ENCODE data around the gene PTCH2. TPM values are rescaled to one million over a fixed set of nuclear protein-coding genes. Genes with fewer than 3 reads are reported as not detected.
A peak's percentile ranks its signal among the peaks of the same experiment; 100 is the strongest.
"Not testable (repeated sequence)": the region's sequence is repeated elsewhere in the genome, so short reads cannot be mapped to it uniquely, and the experiment has no call there.

Gene PTCH2
- total RNA-seq, 1 donor from 2014 or later: 0.82 TPM

- FAIRE-seq (no peak), DNase-seq (ENCODE audit: low spot score in 2 of 2) (no peak)
Measured at GRCh38 chr1:44839576-44839975, 3.5 kb downstream of the PTCH2 start.

- DNase-seq (ENCODE audit: low spot score in 2 of 2): not testable (repeated sequence)
Measured at GRCh38 chr1:44838294-44838693, 4.8 kb downstream of the PTCH2 start.

GRCh38 chr1:44835738-44836675 lies 7.0 kb downstream of the PTCH2 start:
- DNase-seq (ENCODE audit: low spot score in 2 of 2): peak; percentile 60 to 76
- FAIRE-seq: no peak

More at GRCh38 chr1:44838294-44838693, 4.8 kb downstream of the PTCH2 start:
- not testable (repeated sequence) for FAIRE-seq

GRCh38 chr1:44834328-44834727 lies 8.7 kb downstream of the PTCH2 start:
- FAIRE-seq (no peak), DNase-seq (ENCODE audit: low spot score in 2 of 2) (no peak)

- no peak for FAIRE-seq
- no peak for DNase-seq (ENCODE audit: low spot score in 2 of 2)
Measured at GRCh38 chr1:44832056-44832705, 10.9 kb downstream of the PTCH2 start.

- no peak for FAIRE-seq
- DNase-seq (ENCODE audit: low spot score in 2 of 2): no peak
Measured at GRCh38 chr1:44831516-44831915, 11.5 kb downstream of the PTCH2 start.

- DNase-seq (ENCODE audit: low spot score in 2 of 2) (no peak), FAIRE-seq (no peak)
Measured at GRCh38 chr1:44830900-44831304, 12.2 kb downstream of the PTCH2 start.

- DNase-seq (ENCODE audit: low spot score in 2 of 2) (no peak), FAIRE-seq (no peak)
Measured at GRCh38 chr1:44829506-44830384, 13.3 kb downstream of the PTCH2 start.

- no peak for FAIRE-seq
- DNase-seq (ENCODE audit: low spot score in 2 of 2): no peak
Measured at GRCh38 chr1:44828841-44829440, 14.1 kb downstream of the PTCH2 start.

- FAIRE-seq: no peak
- DNase-seq (ENCODE audit: low spot score in 2 of 2): peak in 1 of 2 donors; percentile 7
Measured at GRCh38 chr1:44828003-44828651, 14.9 kb downstream of the PTCH2 start.

GRCh38 chr1:44827197-44828002 lies 15.7 kb downstream of the PTCH2 start:
- no peak for DNase-seq (ENCODE audit: low spot score in 2 of 2)
- no peak for FAIRE-seq

GRCh38 chr1:44826375-44827196 lies 16.5 kb downstream of the PTCH2 start:
- no peak for FAIRE-seq
- DNase-seq (ENCODE audit: low spot score in 2 of 2): no peak

- not testable (repeated sequence) for FAIRE-seq; DNase-seq (ENCODE audit: low spot score in 2 of 2)
Measured at GRCh38 chr1:44824392-44824791, 18.7 kb downstream of the PTCH2 start.

- FAIRE-seq: no peak
- no peak for DNase-seq (ENCODE audit: low spot score in 2 of 2)
Measured at GRCh38 chr1:44822981-44823451, 20.0 kb downstream of the PTCH2 start.

- no peak for DNase-seq (ENCODE audit: low spot score in 2 of 2)
- no peak for FAIRE-seq
Measured at GRCh38 chr1:44822131-44822701, 20.8 kb downstream of the PTCH2 start.

- no peak for DNase-seq (ENCODE audit: low spot score in 2 of 2)
- no peak for FAIRE-seq
Measured at GRCh38 chr1:44821240-44821715, 21.8 kb downstream of the PTCH2 start.

Measured in frontal cortex (tissue), 4 donors.